A549 treated with AZD9567 at 1 μM for 4 hours (cell line): ENCODE measurements around the gene CCDC170. TPM values are rescaled to one million over a fixed set of nuclear protein-coding genes. Genes with fewer than 3 reads are reported as not detected.

Experiments
- total RNA-seq: library from RNA; stranded (reverse); fragments of 200-300 nt; extraction: Qiagen RNA extraction; gene quantifications from 5 replicates; pipeline ENCODE4 v1.2.3, GENCODE V29; 2022; ENCODE audit not compliant: insufficient read depth

Gene CCDC170
- total RNA-seq: 0.03 to 0.46 TPM (median 0.20 TPM) in 4 of 5 replicates, not detected in the other

GRCh38 chr6:151493804-151494234, at the start of gene CCDC170:
Gene CCDC170, plus strand, starts transcription at chr6:151494017. Its CDS starts 112 bp downstream, at chr6:151494129.

GRCh38 chr6:151451950-151452749, 41.7 kb upstream of the CCDC170 start, which contains the start of gene RMND1:
Gene RMND1, minus strand, starts transcription at chr6:151452126. Its CDS starts 6,315 bp downstream, at chr6:151445811.

Other genes with a start within 250 kb of the CCDC170 start
- 13.0 to 15.9 TPM (median 14.6 TPM) in 5 replicates for gene ZBTB2, start 102.5 kb upstream of the CCDC170 start, total RNA-seq
- 13.7 to 16.1 TPM (median 14.1 TPM) in 5 replicates for gene RMND1, start 41.9 kb upstream of the CCDC170 start, total RNA-seq